ENCODE measurements around the gene CDH13. TPM values are rescaled to one million over a fixed set of nuclear protein-coding genes. Genes with fewer than 3 reads are reported as not detected.

The CDH13 gene
- total and polyA plus RNA-seq, 2 experiments from 2014 or later, result 2.9 to 4.8 TPM

GRCh38 chr16:82657786-82658185, 31.0 kb downstream of the CDH13 start:
- Histone ChIP-seq H3K4me1 (ENCODE audit: low read depth) (peaks cover 17% of the 10 kb centered on the region), H3K9me3 (ENCODE audit: low read depth) (no peaks in the 10 kb centered on the region), H3K27me3 (no peaks in the 10 kb centered on the region), H3K27ac (no peak overlapping the region), H3K4me3 (no peak overlapping the region), H3K36me3 (no peaks in the 10 kb centered on the region)
- TF ChIP-seq CTCF (IDR thresholded peaks at IDR 0.05; ENCODE audit: low read depth, low read length), result no peak
- DNase-seq (ENCODE audit: low read depth in 1 of 2, low spot score in 1 of 2), result no peak

- Histone ChIP-seq H3K27ac (no peak overlapping the region), H3K4me3 (no peak overlapping the region), H3K27me3 (no peaks in the 10 kb centered on the region), H3K4me1 (ENCODE audit: low read depth) (peaks cover 7% of the 10 kb centered on the region), H3K36me3 (no peaks in the 10 kb centered on the region), H3K9me3 (ENCODE audit: low read depth) (no peaks in the 10 kb centered on the region)
- no peak for TF ChIP-seq CTCF (IDR thresholded peaks at IDR 0.05; ENCODE audit: low read depth, low read length)
- DNase-seq (ENCODE audit: low read depth in 1 of 2, low spot score in 1 of 2), result no peak
Measured at GRCh38 chr16:82658796-82659195, 32.0 kb downstream of the CDH13 start.

- Histone ChIP-seq H3K4me1 (ENCODE audit: low read depth) (no peaks in the 10 kb centered on the region), H3K9me3 (ENCODE audit: low read depth) (no peaks in the 10 kb centered on the region), H3K27me3 (no peaks in the 10 kb centered on the region), H3K36me3 (no peaks in the 10 kb centered on the region), H3K4me3 (no peak overlapping the region), H3K27ac (no peak overlapping the region)
- peak in 1 of 2 donors; percentile 80 for DNase-seq (ENCODE audit: low read depth in 1 of 2, low spot score in 1 of 2)
- TF ChIP-seq CTCF (IDR thresholded peaks at IDR 0.05; ENCODE audit: low read depth, low read length), result no peak
Measured at GRCh38 chr16:82660075-82660645, 33.4 kb downstream of the CDH13 start.

GRCh38 chr16:82660966-82661365, 34.2 kb downstream of the CDH13 start:
- Histone ChIP-seq H3K36me3 (no peaks in the 10 kb centered on the region), H3K27me3 (no peaks in the 10 kb centered on the region), H3K4me3 (no peak overlapping the region), H3K4me1 (ENCODE audit: low read depth) (no peaks in the 10 kb centered on the region), H3K9me3 (ENCODE audit: low read depth) (no peaks in the 10 kb centered on the region), H3K27ac (no peak overlapping the region)
- DNase-seq (ENCODE audit: low read depth in 1 of 2, low spot score in 1 of 2), result no peak
- no peak for TF ChIP-seq CTCF (IDR thresholded peaks at IDR 0.05; ENCODE audit: low read depth, low read length)

- H3K4me3 ChIP-seq, result no peak overlapping the region
- H3K27me3 ChIP-seq, result no peaks in the 10 kb centered on the region
- H3K27ac ChIP-seq, result no peak overlapping the region
- TF ChIP-seq CTCF (IDR thresholded peaks at IDR 0.05; ENCODE audit: low read depth, low read length), result no peak
- no peak for DNase-seq (ENCODE audit: low read depth in 1 of 2, low spot score in 1 of 2)
- H3K36me3 ChIP-seq, result no peaks in the 10 kb centered on the region
- no peaks in the 10 kb centered on the region for H3K4me1 ChIP-seq (ENCODE audit: low read depth)
- no peaks in the 10 kb centered on the region for H3K9me3 ChIP-seq (ENCODE audit: low read depth)
Measured at GRCh38 chr16:82664181-82664580, 37.4 kb downstream of the CDH13 start.

Data from cardiac muscle cell (in vitro differentiated cells and primary cell).